Panc1 (cell line): ENCODE results near the gene SUPT3H.

Source experiments
- CTCF ChIP-seq: fragments of 450-650 bp; IDR thresholded peaks from 2 replicates; pipeline ENCODE4 v1.5.1; 2017; ENCODE audit warnings: mild to moderate bottlenecking
- POLR2AphosphoS5 ChIP-seq: IDR thresholded peaks from 2 replicates; pipeline ENCODE4 v1.6.1; 2012; ENCODE audit warnings: mild to moderate bottlenecking, low read depth, low read length, moderate library complexity
- REST ChIP-seq, 2 experiments: IDR thresholded peaks; 2 replicates each; pipeline ENCODE4 v1.6.1; 2011 to 2012; ENCODE audit warnings: low read depth in 2 of 2, control low read depth in 1 of 2, low read length in 1 of 2, mild to moderate bottlenecking in 1 of 2, moderate library complexity in 1 of 2; ENCODE audit not compliant: insufficient read depth in 1 of 2
- SIN3A ChIP-seq: IDR thresholded peaks from 2 replicates; pipeline ENCODE4 v1.6.1; 2012; ENCODE audit warnings: low read depth, mild to moderate bottlenecking, low read length, moderate library complexity, borderline replicate concordance; ENCODE audit not compliant: insufficient read depth
- TCF7L2 ChIP-seq: IDR thresholded peaks from 2 replicates; pipeline ENCODE4 v1.6.1; 2011; ENCODE audit warnings: mild to moderate bottlenecking, low read depth, low read length, inconsistent platforms

- TF ChIP-seq CTCF (no peak), SIN3A (no peak), POLR2AphosphoS5 (no peak), REST (IDR thresholded peaks at IDR 0.05; ENCODE audit: insufficient read depth in 1 of 2, low read depth in 2 of 2, low read length in 1 of 2) (no peak), TCF7L2 (no peak)
These were observed 192.1 kb downstream of the SUPT3H start for GRCh38 chr6:45185403-45186251.
